Activated CD4-positive, alpha-beta memory T cell treated with anti-CD3 and anti-CD28 coated beads, Interleukin-2, amount 10 ng/mL, durations not matched to agents 7 days and 5 days (primary cell): ENCODE results near the gene BATF3. TPM values are rescaled to one million over a fixed set of nuclear protein-coding genes. Genes with fewer than 3 reads are reported as not detected.

ENCODE experiments used
- total RNA-seq, 2 experiments: library from RNA; stranded (reverse); gene quantifications; one replicate each; pipeline ENCODE4 v1.2.3, GENCODE V29; 2021

The BATF3 gene
- total RNA-seq, 2 experiments from 2014 or later: 56.5 to 56.7 TPM

Other genes with a start within 250 kb of the BATF3 start
- gene ATF3, start 91.1 kb downstream of the BATF3 start, total RNA-seq: 10 to 100 TPM; 21.6 to 21.8 TPM
- gene NSL1, start 91.9 kb upstream of the BATF3 start, total RNA-seq: 10 to 100 TPM; 36.4 to 38.1 TPM
- gene TATDN3, start 92.1 kb upstream of the BATF3 start, total RNA-seq: 10 to 100 TPM; 18.6 to 20.2 TPM
- gene SPATA45, start 147.8 kb upstream of the BATF3 start, total RNA-seq: not detected
- gene FLVCR1, start 158.4 kb upstream of the BATF3 start, total RNA-seq: 10 to 100 TPM; 11.7 to 14.2 TPM